DND-41 (cell line): Measurements from ENCODE around the gene CBX4.

Experiments used
- ATAC-seq: fragments of 200-7000 bp; cut with Tn5 transposase; 3 replicates; pipeline ENCODE4 v1.9.1; 2021; ENCODE audit warnings: low read depth; ENCODE audit not compliant: insufficient read depth
- DNase-seq: peaks from one replicate; pipeline ENCODE4 v3.0.0-alpha.2; 2020
- H2AFZ ChIP-seq: 2 replicates; pipeline ENCODE4 v1.6.0; 2012; ENCODE audit warnings: low read depth, low read length
- H3K27ac ChIP-seq: 2 replicates; pipeline ENCODE4 v1.5.1; 2012; ENCODE audit warnings: low read length, inconsistent platforms
- H3K27me3 ChIP-seq: fragments of 200-600 bp; sonication (generic); 2 replicates; pipeline ENCODE4 v1.6.0; 2012; ENCODE audit warnings: low read length, mild to moderate bottlenecking, inconsistent platforms; ENCODE audit not compliant: insufficient read depth, poor library complexity
- H3K36me3 ChIP-seq: 2 replicates; pipeline ENCODE4 v1.5.1; 2012; ENCODE audit warnings: low read length, inconsistent platforms; ENCODE audit not compliant: insufficient read depth
- H3K4me1 ChIP-seq: 2 replicates; pipeline ENCODE4 v1.5.1; 2012; ENCODE audit warnings: mild to moderate bottlenecking, low read length; ENCODE audit not compliant: insufficient read depth
- H3K4me2 ChIP-seq: 2 replicates; pipeline ENCODE4 v1.6.0; 2012; ENCODE audit warnings: mild to moderate bottlenecking, moderate library complexity, low read length, inconsistent platforms; ENCODE audit not compliant: insufficient read depth
- H3K4me3 ChIP-seq, 2 experiments: fragments of 200-600 bp in 1 of 2; shearing (Covaris generic) in 1 of 2; 2 replicates each; pipeline ENCODE4 v1.5.1; 2012 to 2016; ENCODE audit warnings: inconsistent platforms in 2 of 2, low read length in 2 of 2, mild to moderate bottlenecking in 2 of 2, low read depth in 1 of 2, moderate library complexity in 1 of 2
- H3K79me2 ChIP-seq: 2 replicates; pipeline ENCODE4 v1.6.0; 2012; ENCODE audit warnings: low read length, inconsistent platforms; ENCODE audit not compliant: insufficient read depth
- H3K9ac ChIP-seq: 2 replicates; pipeline ENCODE4 v1.6.0; 2012; ENCODE audit warnings: low read depth, mild to moderate bottlenecking, inconsistent platforms, low read length, moderate library complexity
- H3K9me3 ChIP-seq: 2 replicates; pipeline ENCODE4 v1.5.1; 2012; ENCODE audit warnings: low read length, moderate library complexity, mild to moderate bottlenecking, inconsistent platforms; ENCODE audit not compliant: insufficient read depth, severe bottlenecking
- H4K20me1 ChIP-seq: 2 replicates; pipeline ENCODE4 v1.6.0; 2012; ENCODE audit warnings: low read length; ENCODE audit not compliant: insufficient read depth
- EZH2 ChIP-seq: IDR thresholded peaks from 3 replicates; pipeline ENCODE4 v1.6.1; 2012; ENCODE audit warnings: borderline replicate concordance, low read depth, mild to moderate bottlenecking, moderate library complexity, low read length, inconsistent platforms; ENCODE audit not compliant: severe bottlenecking
- TF ChIP-seq, protein P1 (sequence below): IDR thresholded peaks from 2 replicates; pipeline ENCODE4 v1.5.1; 2012; ENCODE audit warnings: borderline replicate concordance, low read length, moderate library complexity, mild to moderate bottlenecking; ENCODE audit not compliant: poor library complexity, severe bottlenecking; ENCODE audit errors: extremely low read depth

CBX4 gene

DNA sequence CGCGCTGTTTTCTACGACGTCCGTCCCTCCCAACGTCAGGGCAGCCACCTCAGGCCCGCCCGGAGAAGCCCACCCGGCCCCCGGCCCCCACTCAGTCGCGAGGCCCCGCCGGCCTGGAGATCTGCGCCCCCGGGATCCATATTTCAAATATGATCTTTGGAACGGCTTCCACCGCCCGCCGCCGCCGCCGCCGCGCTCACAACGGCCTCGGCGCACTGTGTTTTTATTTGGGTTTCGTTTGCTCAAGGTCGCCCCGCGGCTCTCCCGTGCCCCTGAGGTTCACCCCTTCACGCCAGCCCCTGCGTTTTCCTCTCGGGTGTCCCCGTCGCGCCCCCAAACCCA lies 4.2 kb upstream of the CBX4 start:
- Histone ChIP-seq H3K36me3 (peaks cover under 1% of the 10 kb centered on the region; the same call in 1 of the 2 replicates), H3K27ac (no peak overlapping the region), H3K79me2 (peaks cover 2% of the 10 kb centered on the region), H3K27me3 (peaks cover 36% of the 10 kb centered on the region), H2AFZ (no peak overlapping the region), H3K9me3 (no peaks in the 10 kb centered on the region), H3K9ac (no peak overlapping the region), H4K20me1 (0 out of 2 replicates have a peak, but pooled peaks cover 2% of the 10 kb centered on the region), H3K4me1 (peaks cover 27% of the 10 kb centered on the region), H3K4me3 (no peak overlapping the region), H3K4me2 (no peak overlapping the region)
- ATAC-seq (no peak), DNase-seq (no peak)
- TF ChIP-seq, protein P1, sequence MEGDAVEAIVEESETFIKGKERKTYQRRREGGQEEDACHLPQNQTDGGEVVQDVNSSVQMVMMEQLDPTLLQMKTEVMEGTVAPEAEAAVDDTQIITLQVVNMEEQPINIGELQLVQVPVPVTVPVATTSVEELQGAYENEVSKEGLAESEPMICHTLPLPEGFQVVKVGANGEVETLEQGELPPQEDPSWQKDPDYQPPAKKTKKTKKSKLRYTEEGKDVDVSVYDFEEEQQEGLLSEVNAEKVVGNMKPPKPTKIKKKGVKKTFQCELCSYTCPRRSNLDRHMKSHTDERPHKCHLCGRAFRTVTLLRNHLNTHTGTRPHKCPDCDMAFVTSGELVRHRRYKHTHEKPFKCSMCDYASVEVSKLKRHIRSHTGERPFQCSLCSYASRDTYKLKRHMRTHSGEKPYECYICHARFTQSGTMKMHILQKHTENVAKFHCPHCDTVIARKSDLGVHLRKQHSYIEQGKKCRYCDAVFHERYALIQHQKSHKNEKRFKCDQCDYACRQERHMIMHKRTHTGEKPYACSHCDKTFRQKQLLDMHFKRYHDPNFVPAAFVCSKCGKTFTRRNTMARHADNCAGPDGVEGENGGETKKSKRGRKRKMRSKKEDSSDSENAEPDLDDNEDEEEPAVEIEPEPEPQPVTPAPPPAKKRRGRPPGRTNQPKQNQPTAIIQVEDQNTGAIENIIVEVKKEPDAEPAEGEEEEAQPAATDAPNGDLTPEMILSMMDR: no peak
- no peak for TF ChIP-seq EZH2

DNA sequence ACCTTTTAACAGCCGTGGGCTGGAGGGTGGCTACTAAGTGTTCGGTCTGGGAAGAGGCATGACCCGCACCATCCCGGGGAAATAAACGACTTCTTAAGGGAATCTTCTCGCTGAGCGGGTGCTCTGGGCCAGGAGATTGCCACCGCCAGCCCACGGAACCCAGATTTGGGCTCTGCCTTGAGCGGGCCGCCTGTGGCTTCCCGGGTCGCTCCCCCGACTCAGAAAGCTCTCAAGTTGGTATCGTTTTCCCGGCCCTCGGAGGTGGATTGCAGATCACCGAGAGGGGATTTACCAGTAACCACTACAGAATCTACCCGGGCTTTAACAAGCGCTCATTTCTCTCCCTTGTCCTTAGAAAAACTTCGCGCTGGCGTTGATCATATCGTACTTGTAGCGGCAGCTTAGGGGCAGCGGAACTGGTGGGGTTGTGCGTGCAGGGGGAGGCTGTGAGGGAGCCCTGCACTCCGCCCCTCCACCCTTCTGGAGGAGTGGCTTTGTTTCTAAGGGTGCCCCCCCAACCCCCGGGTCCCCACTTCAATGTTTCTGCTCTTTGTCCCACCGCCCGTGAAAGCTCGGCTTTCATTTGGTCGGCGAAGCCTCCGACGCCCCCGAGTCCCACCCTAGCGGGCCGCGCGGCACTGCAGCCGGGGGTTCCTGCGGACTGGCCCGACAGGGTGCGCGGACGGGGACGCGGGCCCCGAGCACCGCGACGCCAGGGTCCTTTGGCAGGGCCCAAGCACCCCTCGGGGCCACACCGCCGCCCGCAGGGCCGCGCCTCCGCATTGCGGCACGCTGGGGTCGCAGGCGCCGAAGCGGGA lies 3.6 kb upstream of the CBX4 start:
- H3K4me2 ChIP-seq: no peak overlapping the region
- H3K4me1 ChIP-seq: peaks cover 27% of the 10 kb centered on the region
- ATAC-seq: no peak
- no peaks in the 10 kb centered on the region for H3K9me3 ChIP-seq
- no peak overlapping the region for H3K4me3 ChIP-seq
- H3K27ac ChIP-seq: no peak overlapping the region
- H2AFZ ChIP-seq: no peak overlapping the region
- H3K36me3 ChIP-seq: peaks cover 6% of the 10 kb centered on the region; the same call in 1 of the 2 replicates
- TF ChIP-seq EZH2: no peak
- TF ChIP-seq, protein P1: no peak
- no peak for DNase-seq
- H3K9ac ChIP-seq: no peak overlapping the region
- peaks cover 7% of the 10 kb centered on the region for H4K20me1 ChIP-seq
- peaks cover 8% of the 10 kb centered on the region for H3K79me2 ChIP-seq
- peaks cover 36% of the 10 kb centered on the region for H3K27me3 ChIP-seq

DNA sequence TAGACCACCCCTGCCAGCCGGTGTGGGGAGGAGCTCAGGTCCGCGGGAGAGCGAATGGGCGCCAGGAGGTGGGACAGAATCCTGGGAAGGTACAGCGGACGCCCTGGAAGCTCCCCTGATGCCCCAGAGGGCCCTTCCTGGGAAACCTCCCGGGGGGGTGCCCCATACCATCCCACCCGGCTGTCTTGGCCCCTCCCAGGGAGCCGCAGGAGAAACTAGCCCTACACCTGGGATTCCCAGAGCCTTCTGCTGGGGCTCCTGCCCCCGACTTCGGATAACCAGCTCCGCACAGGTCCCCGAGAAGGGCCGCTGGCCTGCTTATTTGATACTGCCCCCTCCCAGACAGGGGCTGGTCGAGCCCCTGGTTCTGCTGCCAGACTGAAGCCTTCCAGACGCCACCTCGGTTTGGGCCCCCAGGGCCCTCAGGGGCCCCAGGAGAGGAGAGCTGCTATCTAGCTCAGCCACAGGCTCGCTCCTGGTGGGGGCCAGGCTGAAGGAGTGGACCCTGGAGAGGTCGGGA lies 3.0 kb upstream of the CBX4 start:
- no peak for DNase-seq
- TF ChIP-seq, protein P1: no peak
- no peak for TF ChIP-seq EZH2
- Histone ChIP-seq H3K9ac (no peak overlapping the region), H2AFZ (no peak overlapping the region), H4K20me1 (peaks cover 14% of the 10 kb centered on the region), H3K9me3 (no peaks in the 10 kb centered on the region), H3K4me3 (no peak overlapping the region), H3K4me2 (no peak overlapping the region; the same call in none of the 2 replicates), H3K27ac (no peak overlapping the region), H3K36me3 (peaks cover 13% of the 10 kb centered on the region; the same call in 1 of the 2 replicates), H3K79me2 (peaks cover 15% of the 10 kb centered on the region), H3K4me1 (peaks cover 34% of the 10 kb centered on the region), H3K27me3 (peaks cover 36% of the 10 kb centered on the region)
- ATAC-seq: no peak
